K562 (cell line): ENCODE data around the gene HERC5. TPM values are rescaled to one million over a fixed set of nuclear protein-coding genes. Genes with fewer than 3 reads are reported as not detected.

ENCODE experiments used
- ATAC-seq: fragments of 200-7000 bp; cut with Tn5 transposase; 3 replicates; pipeline ENCODE4 v1.9.1; 2020; ENCODE audit warnings: moderate library complexity
- BruUV-seq: library from RNA; stranded (reverse); fragments of 400-500 nt; replicated peaks from 2 replicates; lab custom pipeline; 2021; lab: Mats Ljungman, UMichigan
- CTCF ChIA-PET: fragments of 300-600 bp; formaldehyde crosslinking; extraction: SDS; loops from one replicate; lab custom pipeline; 2021; ENCODE audit warnings: low intra/inter-chr PET ratio; lab: Yijun Ruan, JAX
- POLR2A ChIA-PET: fragments of 300-600, 350-650 bp; sonication (Branson Sonifier 250); formaldehyde crosslinking; extraction: SDS; loops from one replicate; lab custom pipeline; 2021; ENCODE audit warnings: antibody characterized with exemption, inconsistent platforms; lab: Yijun Ruan, JAX
- DNase-seq, 4 experiments: peaks; one replicate each; pipeline versions ENCODE4 v3.0.0 to v3.0.0-alpha.2; 2011 to 2018; ENCODE audit warnings: low spot score in 3 of 4, mixed read lengths in 3 of 4; ENCODE audit errors: extremely low read depth in 1 of 4
- FAIRE-seq: peaks from 2 replicates; lab custom pipeline; 2011; peaks lifted over from hg19 to GRCh38; lab: Jason Lieb, UNC
- H2AFZ ChIP-seq: 2 replicates; pipeline ENCODE4 v1.6.0; 2011; ENCODE audit warnings: low read depth, low read length, control low read depth, inconsistent platforms
- H3K27ac ChIP-seq: fragments of 200-600 bp; 3 replicates; pipeline ENCODE4 v1.8.0; 2011; ENCODE audit warnings: low read depth, mild to moderate bottlenecking, control low read depth, inconsistent platforms, low read length, moderate library complexity, mixed read lengths; ENCODE audit errors: extremely low read depth
- H3K27me3 ChIP-seq, 2 experiments: fragments of 300-600 bp in 1 of 2; 2 replicates in 1 of 2; 3 replicates in 1 of 2; pipeline versions ENCODE4 v1.6.0 to v1.8.0; 2011; ENCODE audit warnings: inconsistent platforms in 2 of 2, low read length in 2 of 2, mild to moderate bottlenecking in 1 of 2, mixed read lengths in 1 of 2, moderate library complexity in 1 of 2; ENCODE audit not compliant: control insufficient read depth in 2 of 2, insufficient read depth in 2 of 2
- H3K36me3 ChIP-seq: fragments of 300-600 bp; 3 replicates; pipeline ENCODE4 v1.8.0; 2011; ENCODE audit warnings: mild to moderate bottlenecking, low read length, inconsistent platforms; ENCODE audit not compliant: control insufficient read depth, insufficient read depth
- H3K4me1 ChIP-seq, 2 experiments: fragments of 200-600 bp in 1 of 2; replicated peaks in 1 of 2; 2 replicates in 1 of 2; 3 replicates in 1 of 2; pipeline versions ENCODE4 v1.5.1 to v1.8.0; 2011; ENCODE audit warnings: inconsistent platforms in 2 of 2, low read length in 2 of 2, mild to moderate bottlenecking in 1 of 2, mixed read lengths in 1 of 2, moderate library complexity in 1 of 2; ENCODE audit not compliant: control insufficient read depth in 2 of 2, insufficient read depth in 2 of 2
- H3K4me2 ChIP-seq: 2 replicates; pipeline ENCODE4 v1.6.1; 2011; ENCODE audit warnings: low read length, control low read depth, inconsistent platforms, mixed read lengths; ENCODE audit not compliant: insufficient read depth
- H3K4me3 ChIP-seq: fragments of 200-600 bp; sonication (generic), shearing (Covaris generic); 2 replicates; pipeline ENCODE4 v1.5.1; 2016; ENCODE audit warnings: control low read depth, inconsistent platforms
- H3K79me2 ChIP-seq: fragments of 200-600 bp; 3 replicates; pipeline ENCODE4 v1.8.0; 2011; ENCODE audit warnings: low read length, inconsistent platforms; ENCODE audit not compliant: control insufficient read depth, insufficient read depth
- H3K9ac ChIP-seq, 2 experiments: 2 replicates each; pipeline versions ENCODE4 v1.6.0 to v1.6.1; 2011; ENCODE audit warnings: low read depth in 2 of 2, low read length in 2 of 2, control low read depth in 1 of 2, inconsistent platforms in 1 of 2, mild to moderate bottlenecking in 1 of 2, mixed read lengths in 1 of 2; ENCODE audit not compliant: insufficient read depth in 1 of 2
- H3K9me1 ChIP-seq: one replicate; pipeline ENCODE4 v1.6.0; 2011; ENCODE audit warnings: inconsistent platforms, mild to moderate bottlenecking, low read length, moderate library complexity; ENCODE audit not compliant: control insufficient read depth, insufficient read depth
- H3K9me3 ChIP-seq: replicated peaks from 2 replicates; pipeline ENCODE4 v1.5.1; 2011; ENCODE audit warnings: low read depth, low read length, inconsistent platforms; ENCODE audit not compliant: control insufficient read depth, insufficient read depth
- H4K20me1 ChIP-seq: replicated peaks from 2 replicates; pipeline ENCODE4 v1.6.1; 2011; ENCODE audit warnings: low read length, inconsistent platforms, mixed read lengths; ENCODE audit not compliant: control insufficient read depth, insufficient read depth
- NFIC ChIP-seq: fragments of 450-650 bp; IDR thresholded peaks from 2 replicates; pipeline ENCODE4 v1.6.1; 2017; ENCODE audit warnings: mild to moderate bottlenecking, inconsistent platforms
- NFIX ChIP-seq: fragments of 250-450 bp; sonication (Bioruptor Pico); IDR thresholded peaks from 2 replicates; pipeline ENCODE4 v1.4.0; 2020; ENCODE audit warnings: low read depth, mild to moderate bottlenecking, moderate library complexity
- NFYB ChIP-seq: IDR thresholded peaks from 2 replicates; pipeline ENCODE4 v1.6.1; 2011; ENCODE audit warnings: mild to moderate bottlenecking, moderate library complexity; ENCODE audit not compliant: insufficient read length; ENCODE audit errors: extremely low read depth
- ZFX ChIP-seq: sonication (generic); formaldehyde crosslinking; IDR thresholded peaks from 2 replicates; pipeline ENCODE4 v1.8.0; 2022; ENCODE audit warnings: mild to moderate bottlenecking, missing genetic modification reagents, moderate library complexity
- WGBS: fragments of 100-300 bp; shearing (Covaris generic); methylation state at CpG from one replicate; pipeline ENCODE4 v1.1.6; 2016; ENCODE audit warnings: low coverage, mixed read lengths; ENCODE audit not compliant: insufficient coverage; ENCODE audit errors: missing lambda C conversion rate; 5-methylcytosine and 5-hydroxymethylcytosine counted together
- in situ Hi-C: fragments of 300-500 bp; cut with MboI; formaldehyde crosslinking; loops from 4 replicates; pipeline ENCODE4 v1.15.0; 2018; ENCODE audit warnings: inconsistent platforms, mixed read lengths
- intact Hi-C: fragments of 100-400 bp; cut with micrococcal nuclease; formaldehyde crosslinking; loops from 2 replicates; pipeline ENCODE4 v1.14.2; 2022
- polyA plus RNA-seq, 8 experiments: library from polyadenylated mRNA; depleted of rRNA in 4 of 8; stranded (reverse) in 5 of 8; unstranded in 3 of 8; fragments of >200 nt; fragmentation: Nextera tagmentation in 2 of 8; fragmentation: Illumina TruSeq in 1 of 8; extraction: Ambion mirVana in 2 of 8; extraction: Trizol in 1 of 8; gene quantifications; 2 replicates each; pipeline versions ENCODE4 v1.2.1 to v1.2.3, GENCODE V29; 2011 to 2014; ENCODE audit warnings: inconsistent platforms in 1 of 8, missing spikeins in 1 of 8
- total RNA-seq, 7 experiments: library from RNA; depleted of rRNA in 6 of 7; stranded (reverse); fragments of >200 nt in 6 of 7; fragmentation: Illumina TruSeq in 2 of 7; extraction: Trizol in 2 of 7; gene quantifications; 2 replicates each; pipeline versions ENCODE4 v1.2.1 to v1.2.3, GENCODE V29; 2011 to 2021; ENCODE audit warnings: low replicate concordance in 1 of 7
- TF ChIP-seq, protein P1 (sequence below): fragments of 450-650 bp; IDR thresholded peaks from 2 replicates; pipeline ENCODE4 v1.6.1; 2018; ENCODE audit warnings: mild to moderate bottlenecking, low read depth; ENCODE audit not compliant: partially characterized antibody

Gene HERC5
- total and polyA plus RNA-seq, 9 of the 15 experiments (the other 6 are each of a cell fraction or from before 2014, with no cell fraction given) = 0.18 TPM; not detected in 8

DNA sequence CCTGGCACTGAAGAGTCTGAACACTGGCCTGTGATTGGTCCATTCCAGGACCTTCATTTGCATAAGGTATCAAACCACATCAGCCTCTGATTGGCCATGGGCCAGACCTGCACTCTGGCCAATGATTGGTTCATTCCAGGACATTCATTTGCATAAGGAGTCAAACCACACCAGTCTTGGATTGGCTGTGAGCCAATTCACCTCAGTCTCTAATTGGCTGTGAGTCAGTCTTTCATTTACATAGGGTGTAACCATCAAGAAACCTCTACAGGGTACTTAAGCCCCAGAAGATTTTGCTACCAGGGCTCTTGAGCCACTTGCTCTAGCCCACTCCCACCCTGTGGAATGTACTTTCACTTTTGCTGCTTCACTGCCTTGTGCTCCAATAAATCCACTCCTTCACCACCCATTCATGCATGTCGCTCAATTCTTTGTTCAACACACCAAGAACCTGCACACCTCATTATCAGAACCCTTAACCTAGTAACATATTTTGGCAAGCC lies 14.2 kb upstream of the HERC5 start:
- intact Hi-C loops = no loop called here
- H2AFZ ChIP-seq = no peak overlapping the region
- H3K36me3 ChIP-seq = no peaks in the 10 kb centered on the region
- no TSS peak for BruUV-seq
- no peaks in the 10 kb centered on the region for H4K20me1 ChIP-seq
- no peaks in the 10 kb centered on the region for H3K4me1 ChIP-seq
- in situ Hi-C loops = no loop called here
- no peak overlapping the region for H3K4me3 ChIP-seq
- ATAC-seq (peak; percentile 66), FAIRE-seq (no peak), DNase-seq (peak in 3 of 4 experiments; percentile 8 to 11 (median 9))
- no peaks in the 10 kb centered on the region for H3K27me3 ChIP-seq
- no peak overlapping the region for H3K4me2 ChIP-seq
- TF ChIP-seq NFIC (peak; percentile 73), NFYB (peak; percentile 21), NFIX (CRISPR knock-in tag) (no peak), ZFX (CRISPR knock-in tag) (no peak)
- H3K9me3 ChIP-seq = no peaks in the 10 kb centered on the region
- no peak overlapping the region for H3K27ac ChIP-seq
- WGBS = 0% methylated on average over 1 of the region's 1 CpG
- no peaks in the 10 kb centered on the region for H3K79me2 ChIP-seq
- ChIA-PET CTCF (no interaction called here), POLR2A (no interaction called here)
- H3K9ac ChIP-seq = no peak overlapping the region
- no peaks in the 10 kb centered on the region for H3K9me1 ChIP-seq

DNA sequence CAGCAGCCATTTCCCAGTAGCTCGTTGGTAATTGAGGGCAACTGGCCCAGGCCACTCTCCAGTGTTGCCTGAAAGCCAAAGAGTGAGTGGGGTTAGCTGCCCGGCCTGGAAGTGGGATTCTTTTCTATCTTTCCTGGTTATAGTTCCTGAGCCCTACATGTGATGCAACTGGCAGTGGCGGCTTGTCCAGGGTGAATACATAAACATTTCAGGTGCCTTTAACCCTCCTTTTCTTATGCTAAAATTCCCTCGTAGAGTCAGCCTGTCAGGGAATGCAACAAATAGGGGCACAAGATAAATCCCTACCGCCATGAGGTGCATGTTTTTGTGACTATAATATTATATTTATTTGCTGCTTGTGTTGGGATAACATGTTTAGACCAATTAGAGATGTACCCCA lies 13.4 kb upstream of the HERC5 start:
- H3K4me1 ChIP-seq = no peaks in the 10 kb centered on the region
- 0% methylated on average over 5 of the region's 5 CpGs for WGBS
- H3K9ac ChIP-seq = no peak overlapping the region
- no peaks in the 10 kb centered on the region for H3K27me3 ChIP-seq
- no peaks in the 10 kb centered on the region for H3K9me3 ChIP-seq
- no peaks in the 10 kb centered on the region for H3K79me2 ChIP-seq
- intact Hi-C loops = no loop called here
- H3K27ac ChIP-seq = no peak overlapping the region
- no peak for FAIRE-seq
- BruUV-seq = no TSS peak
- no peaks in the 10 kb centered on the region for H4K20me1 ChIP-seq
- H2AFZ ChIP-seq = no peak overlapping the region
- H3K4me3 ChIP-seq = no peak overlapping the region
- no peak for ATAC-seq
- DNase-seq = no peak
- H3K9me1 ChIP-seq = no peaks in the 10 kb centered on the region
- TF ChIP-seq, protein P1, sequence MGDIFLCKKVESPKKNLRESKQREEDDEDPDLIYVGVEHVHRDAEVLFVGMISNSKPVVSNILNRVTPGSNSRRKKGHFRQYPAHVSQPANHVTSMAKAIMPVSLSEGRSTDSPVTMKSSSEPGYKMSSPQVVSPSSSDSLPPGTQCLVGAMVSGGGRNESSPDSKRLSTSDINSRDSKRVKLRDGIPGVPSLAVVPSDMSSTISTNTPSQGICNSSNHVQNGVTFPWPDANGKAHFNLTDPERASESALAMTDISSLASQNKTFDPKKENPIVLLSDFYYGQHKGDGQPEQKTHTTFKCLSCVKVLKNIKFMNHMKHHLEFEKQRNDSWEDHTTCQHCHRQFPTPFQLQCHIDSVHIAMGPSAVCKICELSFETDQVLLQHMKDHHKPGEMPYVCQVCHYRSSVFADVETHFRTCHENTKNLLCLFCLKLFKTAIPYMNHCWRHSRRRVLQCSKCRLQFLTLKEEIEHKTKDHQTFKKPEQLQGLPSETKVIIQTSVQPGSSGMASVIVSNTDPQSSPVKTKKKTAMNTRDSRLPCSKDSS = no peak
- ChIA-PET POLR2A (no interaction called here), CTCF (no interaction called here)
- no peaks in the 10 kb centered on the region for H3K36me3 ChIP-seq
- in situ Hi-C loops = no loop called here
- H3K4me2 ChIP-seq = no peak overlapping the region
